GM10847 (cell line): ENCODE data around the gene FARS2.

ENCODE experiments used
- POLR2A ChIP-seq: IDR thresholded peaks from 2 replicates; pipeline ENCODE4 v1.6.1; 2011; ENCODE audit not compliant: insufficient read length; ENCODE audit errors: extremely low read depth

The FARS2 gene

DNA sequence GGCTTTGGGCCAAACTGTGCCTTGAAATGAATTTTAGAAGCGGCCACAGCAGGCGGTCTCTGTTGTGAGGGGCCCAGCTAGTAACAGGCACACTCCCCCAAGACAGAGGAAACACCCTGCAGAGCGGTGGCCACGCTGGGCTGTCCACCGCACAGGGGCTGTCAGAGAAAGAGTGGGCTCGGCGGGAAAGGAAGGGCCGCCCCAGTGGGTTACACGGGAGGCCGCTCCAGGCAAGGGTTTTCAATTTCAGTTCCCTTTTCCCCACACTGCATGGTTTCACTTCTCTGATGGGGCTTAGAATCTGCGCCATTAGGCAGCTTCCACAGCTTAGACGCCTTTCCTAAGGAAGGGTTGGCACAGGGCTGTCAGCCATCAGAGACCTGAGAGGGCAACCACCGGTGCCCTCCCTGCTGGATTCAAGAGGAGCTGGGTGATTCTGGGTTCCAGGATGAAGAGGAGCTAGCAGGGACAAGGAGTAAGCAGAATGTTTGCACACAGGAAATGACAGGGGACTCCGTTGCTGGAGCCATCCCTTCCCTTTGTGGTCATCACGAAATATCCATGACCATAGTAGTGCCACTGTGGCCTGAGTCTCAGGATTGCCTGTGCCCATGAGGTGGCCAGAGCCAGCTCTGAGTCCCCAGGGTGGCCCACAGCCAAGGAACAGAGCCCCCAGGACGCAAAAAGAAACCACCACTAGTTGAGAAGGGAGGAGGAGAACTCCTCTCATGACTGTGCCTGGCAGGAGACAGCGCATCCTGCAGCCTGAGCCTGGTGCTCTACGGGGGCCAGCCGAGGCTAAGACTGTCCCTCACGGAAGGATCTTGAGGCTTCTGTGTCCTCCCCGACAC lies 462.8 kb downstream of the FARS2 start:
- peak; percentile 17 for TF ChIP-seq POLR2A

DNA sequence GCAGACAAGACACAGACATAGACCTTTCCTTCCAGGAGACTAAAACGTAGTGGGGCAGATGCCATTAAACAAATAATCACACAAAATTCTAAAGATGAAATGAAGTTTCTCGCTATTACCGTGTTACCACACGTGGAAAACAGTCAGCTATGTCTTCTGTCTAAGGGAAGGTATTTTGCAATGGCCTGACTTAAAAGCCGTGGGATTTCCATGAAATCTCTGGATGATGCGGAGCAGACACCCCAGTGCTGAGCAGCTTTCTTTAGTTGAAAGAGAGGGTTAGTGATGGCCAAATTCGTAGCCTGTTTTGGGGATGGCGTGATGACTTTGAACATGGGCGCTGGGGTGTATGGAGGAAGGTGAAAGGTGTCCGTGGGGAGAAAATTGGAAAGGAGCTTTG lies 463.6 kb downstream of the FARS2 start:
- no peak for TF ChIP-seq POLR2A

DNA sequence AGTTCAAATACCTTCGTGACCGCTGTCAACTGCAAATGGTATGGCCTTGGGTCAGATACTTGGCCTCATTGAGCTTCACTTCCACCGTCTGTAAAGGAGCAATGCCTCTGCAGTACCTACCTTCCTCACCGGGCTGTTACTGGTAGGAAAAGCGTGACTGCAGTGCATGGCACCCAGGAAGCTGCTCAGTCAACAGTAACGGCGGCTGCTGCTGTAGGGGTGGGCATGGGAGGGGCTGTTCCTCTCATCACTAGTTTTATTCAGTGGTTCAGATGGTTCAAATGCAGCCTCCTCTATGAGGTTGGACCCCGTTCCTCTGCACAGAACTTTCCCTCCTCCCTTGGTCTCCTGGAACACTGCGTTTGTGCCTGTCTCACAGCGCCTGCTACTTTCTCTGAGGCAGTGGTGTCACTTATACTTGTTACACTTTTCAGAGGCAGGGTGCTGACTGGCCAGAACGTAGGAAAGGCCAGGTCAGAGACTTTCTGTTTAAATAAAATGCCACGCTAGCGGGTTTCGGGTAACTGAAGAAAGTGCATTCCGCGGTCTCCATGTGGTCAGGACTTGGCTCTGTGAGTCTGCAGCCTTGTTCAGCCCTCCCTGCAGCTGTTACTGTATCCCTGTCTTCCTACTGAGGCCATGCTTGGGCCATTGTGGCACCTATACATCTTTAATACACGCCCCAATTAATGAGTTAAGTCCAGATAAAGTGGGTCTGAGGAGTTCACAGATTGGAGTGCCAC lies 465.8 kb downstream of the FARS2 start:
- no peak for TF ChIP-seq POLR2A

DNA sequence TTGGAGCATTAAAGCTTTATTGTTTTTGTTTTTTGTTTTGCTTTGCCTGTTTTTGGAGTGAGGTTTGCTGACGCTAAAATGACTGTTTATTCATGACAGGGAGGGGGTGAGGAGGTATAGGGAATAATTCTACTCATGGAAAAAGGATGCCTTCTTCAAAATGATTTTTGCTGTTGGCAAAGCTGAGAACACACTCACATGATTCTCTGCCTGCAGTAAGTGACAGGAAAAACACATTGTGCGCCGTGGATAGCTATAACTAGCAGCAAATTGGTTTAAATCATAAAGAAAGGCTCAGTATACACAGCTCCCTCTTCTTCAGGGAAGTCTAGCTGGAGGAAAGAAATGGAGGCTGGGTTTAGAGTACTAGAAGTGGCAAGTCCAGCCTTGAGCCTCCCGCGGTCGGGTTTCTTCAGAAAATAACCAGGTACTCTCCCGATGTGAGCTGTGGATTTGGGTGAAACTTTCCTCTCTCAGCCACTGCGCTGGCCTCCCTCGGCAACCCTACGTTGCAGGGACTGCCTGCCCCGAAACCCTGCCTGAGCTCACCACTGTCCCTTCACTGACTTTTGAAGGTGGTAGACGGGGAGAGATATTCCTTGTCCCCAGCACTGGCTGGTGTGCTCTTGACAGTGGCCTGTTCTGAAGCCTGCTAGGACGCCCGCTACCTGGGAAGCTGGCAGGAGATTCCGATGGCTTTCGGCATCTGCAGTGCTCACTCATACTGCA lies 467.2 kb downstream of the FARS2 start:
- TF ChIP-seq POLR2A, result no peak

DNA sequence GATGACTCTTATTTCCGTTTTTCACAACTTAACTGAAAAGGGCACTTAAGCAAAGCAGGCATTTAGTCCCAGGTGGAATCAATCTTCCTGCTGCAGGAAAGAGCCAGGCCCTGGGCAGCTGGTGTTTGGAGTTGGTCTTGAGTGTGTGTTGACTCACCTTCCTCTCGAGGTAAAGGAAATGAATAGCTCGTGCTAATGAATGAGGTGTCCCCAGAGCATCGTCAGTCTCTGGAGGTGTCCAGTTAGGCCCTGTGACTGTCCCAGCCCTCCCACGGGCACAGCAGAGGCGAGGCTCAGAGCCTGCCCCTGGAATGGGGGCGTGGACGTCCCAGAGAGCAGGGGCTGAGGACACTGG lies 467.7 kb downstream of the FARS2 start:
- no peak for TF ChIP-seq POLR2A

DNA sequence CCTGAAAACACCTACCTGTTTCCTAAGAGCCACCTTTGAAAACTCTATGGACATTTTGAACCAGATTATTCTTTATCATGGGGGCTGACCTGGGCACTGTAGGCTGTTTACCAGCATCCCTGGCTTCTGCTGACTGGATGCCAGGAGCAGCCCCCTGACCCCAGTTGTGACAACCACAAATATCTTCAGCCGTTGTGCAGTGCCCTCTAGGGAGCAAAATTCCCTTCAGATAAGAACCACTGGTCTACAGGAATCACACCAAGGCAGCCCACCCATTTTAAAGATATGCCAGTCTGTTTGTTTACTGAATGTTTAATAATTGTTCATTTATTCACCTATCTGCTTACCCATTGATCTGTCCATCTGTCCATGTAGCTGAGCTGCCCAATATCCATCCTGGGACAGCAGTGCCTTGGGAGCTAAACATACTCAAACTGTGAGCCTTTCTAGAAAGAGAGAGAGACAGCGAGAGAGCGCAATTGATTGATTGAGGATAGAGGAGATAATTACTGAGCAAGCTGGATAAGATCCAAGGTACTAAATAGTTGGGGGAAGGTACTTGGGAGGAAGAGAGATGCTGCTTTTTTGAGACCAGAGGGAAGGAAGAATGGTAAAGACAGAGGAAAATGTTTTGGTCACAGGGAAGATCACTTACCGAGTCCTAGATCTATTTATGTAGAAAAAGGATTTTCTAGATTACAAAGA lies 468.7 kb downstream of the FARS2 start:
- TF ChIP-seq POLR2A, result no peak

- no peak for TF ChIP-seq POLR2A
These were observed 469.4 kb downstream of the FARS2 start for GRCh38 chr6:5730585-5731263.

DNA sequence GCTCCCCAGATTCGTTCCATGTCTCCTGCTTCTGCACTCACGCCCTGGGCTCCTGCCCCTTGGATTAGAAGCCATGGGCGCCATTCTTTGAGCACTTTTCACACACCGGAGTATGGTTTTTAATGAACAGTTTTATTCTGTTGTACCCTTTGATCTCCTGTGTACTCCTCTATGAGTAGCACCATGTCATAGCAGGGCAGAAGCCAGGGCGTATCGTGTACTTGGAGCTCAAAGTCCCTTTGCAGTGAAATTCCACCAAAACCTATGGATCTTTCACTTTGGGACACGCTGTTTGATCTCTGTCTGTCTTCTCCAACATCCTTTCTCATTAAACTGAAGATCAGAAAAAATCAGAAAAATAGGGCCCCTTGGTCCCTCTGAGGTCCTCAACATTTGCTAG lies 470.1 kb downstream of the FARS2 start:
- TF ChIP-seq POLR2A, result no peak

GRCh38 chr6:5732496-5732895 lies 471.2 kb downstream of the FARS2 start:
- TF ChIP-seq POLR2A, result no peak

DNA sequence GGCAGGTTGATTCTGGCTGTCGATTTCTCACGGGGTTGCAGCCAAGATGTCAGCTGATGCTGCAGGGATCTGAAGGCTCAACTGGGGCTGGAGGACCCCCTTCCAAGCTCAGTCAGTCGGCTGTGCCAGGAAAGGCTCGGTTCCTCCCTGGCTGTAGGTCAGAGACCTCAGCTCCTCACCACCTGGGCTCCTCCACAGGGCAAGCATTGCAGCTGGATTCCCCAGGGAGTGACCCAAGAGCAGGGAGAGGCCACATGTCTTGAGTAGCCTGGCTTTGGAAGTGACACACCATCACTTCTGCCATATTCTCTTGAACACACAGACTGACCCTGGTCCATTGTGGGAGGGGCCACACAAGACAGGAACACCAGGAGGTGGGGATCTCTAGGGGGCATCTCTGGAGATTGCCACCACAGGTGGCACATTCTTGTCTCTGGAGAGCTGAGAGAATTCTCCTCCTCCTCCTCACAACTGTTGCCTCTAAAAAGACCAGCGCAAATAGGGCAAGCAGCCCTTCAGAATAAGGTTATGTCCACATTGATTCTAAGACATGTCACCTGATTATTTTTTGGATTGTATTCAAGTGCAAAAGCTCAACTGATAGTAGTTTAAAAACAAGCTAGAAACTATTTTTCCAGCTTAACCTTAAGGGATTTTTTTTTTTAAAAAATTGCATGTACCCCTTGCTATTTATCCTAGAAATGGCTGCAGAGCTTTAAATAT lies 474.9 kb downstream of the FARS2 start:
- TF ChIP-seq POLR2A, result no peak

GRCh38 chr6:5737460-5737859 lies 476.1 kb downstream of the FARS2 start:
- TF ChIP-seq POLR2A, result no peak

DNA sequence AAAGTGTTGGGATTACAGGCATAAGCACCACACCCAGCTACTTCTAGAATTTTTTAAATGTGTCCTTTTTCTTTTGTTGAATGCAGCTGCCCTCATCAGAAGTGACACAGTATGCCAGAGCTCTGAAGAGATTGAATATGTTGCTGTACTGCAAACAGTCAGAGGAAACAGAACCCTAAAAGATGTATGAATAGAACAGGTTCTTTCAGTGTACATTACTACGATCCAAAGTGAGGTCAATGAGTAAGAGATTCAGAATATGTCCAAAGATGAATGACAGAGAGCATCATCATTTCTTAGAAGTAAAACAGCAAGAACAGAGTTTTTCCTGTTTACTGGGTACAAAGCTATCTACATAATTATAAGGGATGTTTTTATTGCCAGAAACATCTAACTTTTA lies 476.9 kb downstream of the FARS2 start:
- no peak for TF ChIP-seq POLR2A

DNA sequence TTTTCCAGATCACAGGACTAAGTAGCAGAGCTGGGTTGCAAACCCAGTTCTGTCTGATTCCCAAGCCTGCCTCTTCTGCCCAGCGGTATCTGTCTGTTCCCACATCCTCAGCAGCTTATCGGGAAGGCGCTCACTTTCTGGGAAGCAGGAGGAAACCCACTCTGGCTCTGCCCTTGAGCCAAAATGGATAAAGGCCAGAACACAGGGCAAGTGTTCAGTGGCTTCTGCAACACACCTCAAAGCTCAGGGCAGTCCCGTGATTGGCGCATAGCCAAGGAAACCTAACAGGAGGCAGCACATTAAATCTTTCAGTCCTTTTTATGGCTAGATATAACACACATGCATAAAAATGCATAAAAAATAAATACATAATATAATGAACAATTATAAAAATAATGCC lies 483.2 kb downstream of the FARS2 start:
- TF ChIP-seq POLR2A, result no peak

- no peak for TF ChIP-seq POLR2A
These were observed 483.8 kb downstream of the FARS2 start for GRCh38 chr6:5745081-5745480.
